Activated T-cell treated with anti-CD3 and anti-CD28 coated beads, Interleukin-2, amount 50 U/mL, for 24 hours (primary cell): Measurements from ENCODE around the gene RIN3.

Experiments
- DNase-seq: peaks from one replicate; pipeline ENCODE4 v3.0.0-alpha.2; 2020
- H3K27ac Mint-ChIP-seq: 2 replicates; pipeline ENCODE4 v1.8.0; 2020; ENCODE audit warnings: mild to moderate bottlenecking, mixed read lengths
- H3K27me3 Mint-ChIP-seq: 2 replicates; pipeline ENCODE4 v1.8.0; 2020; ENCODE audit warnings: mixed read lengths
- H3K36me3 Mint-ChIP-seq: 2 replicates; pipeline ENCODE4 v1.8.0; 2020; ENCODE audit warnings: low read depth, mixed read lengths
- H3K4me1 Mint-ChIP-seq: 2 replicates; pipeline ENCODE4 v1.8.0; 2020; ENCODE audit warnings: low read depth, mixed read lengths
- H3K4me3 Mint-ChIP-seq: 2 replicates; pipeline ENCODE4 v1.8.0; 2020; ENCODE audit warnings: mild to moderate bottlenecking, moderate library complexity, mixed read lengths
- H3K9me3 Mint-ChIP-seq: 2 replicates; pipeline ENCODE4 v1.8.0; 2020; ENCODE audit warnings: mixed read lengths

RIN3 gene

GRCh38 chr14:92684801-92685560 is 171.4 kb downstream of the RIN3 start:
- Mint-ChIP-seq H3K36me3 (peaks cover 54% of the 10 kb centered on the region), H3K4me1 (peaks cover 17% of the 10 kb centered on the region), H3K9me3 (no peaks in the 10 kb centered on the region), H3K27me3 (no peaks in the 10 kb centered on the region), H3K27ac (no peak overlapping the region), H3K4me3 (no peak overlapping the region)
- DNase-seq: no peak

GRCh38 chr14:92685784-92686355 is 172.3 kb downstream of the RIN3 start:
- Mint-ChIP-seq H3K4me3 (no peak overlapping the region), H3K36me3 (peaks cover 52% of the 10 kb centered on the region), H3K27me3 (no peaks in the 10 kb centered on the region), H3K4me1 (peaks cover 9% of the 10 kb centered on the region), H3K9me3 (no peaks in the 10 kb centered on the region), H3K27ac (peak overlapping the region; percentile 57)
- DNase-seq: no peak

- Mint-ChIP-seq H3K9me3 (no peaks in the 10 kb centered on the region), H3K27me3 (no peaks in the 10 kb centered on the region), H3K4me1 (peaks cover 4% of the 10 kb centered on the region), H3K36me3 (peaks cover 47% of the 10 kb centered on the region), H3K27ac (no peak overlapping the region), H3K4me3 (no peak overlapping the region)
- no peak for DNase-seq
These were observed 172.9 kb downstream of the RIN3 start for GRCh38 chr14:92686411-92686899.

DNA sequence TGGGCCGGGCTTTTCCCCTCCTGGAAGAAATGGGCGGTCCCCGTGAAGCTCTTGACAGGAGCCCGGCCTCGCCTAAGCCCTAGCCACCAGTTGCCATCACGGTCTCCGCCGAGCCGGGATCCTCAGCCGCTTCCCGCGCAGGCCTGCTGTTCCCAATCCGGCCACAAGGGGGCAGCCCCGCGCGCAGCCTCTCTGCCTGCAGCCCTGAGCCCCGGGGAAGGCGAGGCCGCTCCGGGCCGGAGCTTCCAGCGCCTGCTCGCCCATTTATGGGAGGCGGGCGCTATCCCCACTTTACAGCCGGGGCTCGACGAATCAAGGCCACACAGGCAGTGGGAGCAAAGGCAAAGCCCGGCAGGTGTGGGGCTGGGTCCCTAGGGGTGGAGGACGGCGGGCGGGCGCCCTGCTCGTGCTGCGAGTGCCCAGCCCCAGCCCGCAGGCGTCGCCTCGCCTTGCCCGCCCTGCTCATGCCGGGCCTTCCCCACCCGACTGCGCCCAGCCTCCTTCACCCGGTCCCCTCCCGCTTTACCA is 173.4 kb downstream of the RIN3 start:
- no peak overlapping the region for H3K4me3 Mint-ChIP-seq
- DNase-seq: peak; percentile 91
- no peaks in the 10 kb centered on the region for H3K9me3 Mint-ChIP-seq
- H3K4me1 Mint-ChIP-seq: peaks cover 2% of the 10 kb centered on the region
- H3K27ac Mint-ChIP-seq: no peak overlapping the region
- no peaks in the 10 kb centered on the region for H3K27me3 Mint-ChIP-seq
- H3K36me3 Mint-ChIP-seq: peaks cover 45% of the 10 kb centered on the region

DNA sequence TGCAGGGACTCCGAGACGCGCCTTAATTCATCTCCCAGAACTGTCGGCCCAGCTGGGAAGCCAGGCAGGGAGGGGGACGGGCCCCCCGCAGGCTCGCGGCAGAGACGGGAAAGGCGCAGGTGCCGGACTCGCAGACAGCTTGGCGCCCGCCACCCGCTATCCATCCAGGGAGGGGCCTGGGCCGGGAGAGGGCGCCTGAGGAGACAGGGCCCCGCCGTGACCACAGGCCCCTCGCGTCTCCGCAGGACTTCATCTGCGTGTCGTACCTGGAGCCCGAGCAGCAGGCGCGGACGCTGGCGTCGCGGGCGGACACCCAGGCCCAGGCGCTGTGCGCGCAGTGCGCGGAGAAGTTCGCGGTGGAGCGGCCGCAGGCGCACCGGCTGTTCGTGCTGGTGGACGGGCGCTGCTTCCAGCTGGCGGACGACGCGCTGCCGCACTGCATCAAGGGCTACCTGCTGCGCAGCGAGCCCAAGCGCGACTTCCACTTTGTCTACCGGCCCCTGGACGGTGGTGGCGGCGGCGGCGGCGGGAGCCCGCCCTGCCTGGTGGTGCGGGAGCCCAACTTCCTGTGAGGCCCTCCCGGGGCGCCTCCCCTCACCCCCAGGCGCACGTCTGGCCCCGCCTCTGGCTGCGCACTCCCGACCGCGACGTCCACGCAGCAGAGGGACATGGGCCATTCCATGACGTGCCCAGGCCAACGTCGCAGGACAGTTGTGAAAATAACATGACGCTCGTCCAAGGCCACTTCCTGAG is 174.3 kb downstream of the RIN3 start:
- Mint-ChIP-seq H3K9me3 (no peaks in the 10 kb centered on the region), H3K27ac (no peak overlapping the region), H3K4me3 (no peak overlapping the region), H3K4me1 (peaks cover 10% of the 10 kb centered on the region), H3K36me3 (peaks cover 36% of the 10 kb centered on the region), H3K27me3 (no peaks in the 10 kb centered on the region)
- no peak for DNase-seq

- no peaks in the 10 kb centered on the region for H3K27me3 Mint-ChIP-seq
- no peak overlapping the region for H3K4me3 Mint-ChIP-seq
- H3K36me3 Mint-ChIP-seq: peaks cover 32% of the 10 kb centered on the region
- H3K9me3 Mint-ChIP-seq: no peaks in the 10 kb centered on the region
- DNase-seq: no peak
- peak overlapping the region; percentile 26 for H3K27ac Mint-ChIP-seq
- H3K4me1 Mint-ChIP-seq: peaks cover 18% of the 10 kb centered on the region
These were observed 175.1 kb downstream of the RIN3 start for GRCh38 chr14:92688434-92689375.

- Mint-ChIP-seq H3K4me3 (no peak overlapping the region), H3K27ac (peak overlapping the region; percentile 18), H3K27me3 (no peaks in the 10 kb centered on the region), H3K36me3 (peaks cover 31% of the 10 kb centered on the region), H3K9me3 (no peaks in the 10 kb centered on the region), H3K4me1 (peaks cover 32% of the 10 kb centered on the region)
- DNase-seq: peak; percentile 32
These were observed 176.8 kb downstream of the RIN3 start for GRCh38 chr14:92690171-92691011.

DNA sequence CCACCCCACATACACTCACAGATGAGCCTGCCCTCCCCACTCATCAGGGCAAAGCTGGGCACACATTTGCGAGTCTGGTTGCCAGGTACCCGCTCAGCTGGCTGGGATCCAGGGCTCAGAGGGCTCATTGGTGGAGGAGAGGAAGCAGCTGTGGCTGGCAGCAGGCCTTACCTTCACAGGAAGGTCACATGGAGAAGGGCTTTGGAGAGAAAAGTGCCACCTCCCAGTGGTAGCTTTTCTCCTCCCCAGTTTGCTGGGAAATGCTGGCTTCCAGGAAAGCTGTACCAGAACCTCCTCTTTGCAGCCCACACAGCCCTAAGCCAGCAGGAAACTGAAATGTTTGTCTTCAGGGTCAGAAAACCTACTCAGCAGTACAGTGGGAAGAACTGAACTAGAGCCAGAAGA is 179.2 kb downstream of the RIN3 start:
- no peak for DNase-seq
- no peaks in the 10 kb centered on the region for H3K9me3 Mint-ChIP-seq
- H3K4me3 Mint-ChIP-seq: no peak overlapping the region
- peaks cover 17% of the 10 kb centered on the region for H3K36me3 Mint-ChIP-seq
- H3K27ac Mint-ChIP-seq: no peak overlapping the region
- H3K27me3 Mint-ChIP-seq: no peaks in the 10 kb centered on the region
- peaks cover 32% of the 10 kb centered on the region for H3K4me1 Mint-ChIP-seq

- DNase-seq: peak; percentile 39
- Mint-ChIP-seq H3K9me3 (no peaks in the 10 kb centered on the region), H3K36me3 (peaks cover 7% of the 10 kb centered on the region), H3K4me1 (peaks cover 32% of the 10 kb centered on the region), H3K27ac (no peak overlapping the region), H3K4me3 (no peak overlapping the region), H3K27me3 (no peaks in the 10 kb centered on the region)
These were observed 180.6 kb downstream of the RIN3 start for GRCh38 chr14:92693998-92694795.

DNA sequence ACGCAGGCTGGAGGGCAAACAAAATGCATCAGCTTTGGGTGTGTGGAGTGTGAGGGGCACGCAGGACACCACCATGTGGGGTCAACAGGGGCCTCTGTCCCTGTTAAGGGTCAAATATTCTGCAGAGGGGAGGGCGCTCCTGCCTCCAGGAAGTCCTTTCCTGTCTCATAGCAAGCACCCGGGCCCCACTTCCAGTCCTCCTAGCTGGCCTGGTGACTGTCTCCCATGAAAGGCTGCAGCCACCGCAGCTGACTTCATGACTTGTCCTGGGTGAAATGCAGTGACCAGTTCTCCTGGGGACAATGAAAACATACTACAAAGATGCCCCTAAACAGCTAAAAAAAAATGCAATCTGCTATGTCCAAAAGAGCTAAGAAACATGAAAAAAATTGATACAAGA is 181.2 kb downstream of the RIN3 start:
- Mint-ChIP-seq H3K4me1 (peaks cover 32% of the 10 kb centered on the region), H3K9me3 (no peaks in the 10 kb centered on the region), H3K36me3 (peaks cover 7% of the 10 kb centered on the region), H3K27ac (no peak overlapping the region), H3K27me3 (no peaks in the 10 kb centered on the region), H3K4me3 (no peak overlapping the region)
- DNase-seq: peak; percentile 27

DNA sequence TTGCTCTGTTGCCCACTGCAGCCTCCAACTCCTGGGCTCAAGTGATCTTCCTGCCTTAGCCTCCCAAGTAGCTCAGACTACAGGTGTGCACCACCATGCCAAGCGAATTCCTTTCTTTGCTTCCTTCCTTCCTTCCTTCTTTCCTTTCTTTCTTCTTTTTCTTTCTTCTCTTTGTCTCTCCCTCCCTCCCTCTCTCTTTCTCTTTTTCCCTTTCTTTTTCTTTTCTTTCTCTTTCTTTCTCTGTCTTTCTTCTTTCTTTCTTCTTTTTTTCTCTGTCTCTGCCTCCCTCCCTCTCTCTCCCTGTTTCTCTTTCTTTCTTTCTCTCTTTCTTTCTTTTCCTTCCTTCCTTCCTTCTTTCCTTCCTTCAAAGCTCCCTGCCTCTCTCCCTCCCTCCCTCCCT is 182.0 kb downstream of the RIN3 start:
- Mint-ChIP-seq H3K36me3 (no peaks in the 10 kb centered on the region), H3K4me1 (peaks cover 32% of the 10 kb centered on the region), H3K9me3 (no peaks in the 10 kb centered on the region), H3K27me3 (no peaks in the 10 kb centered on the region), H3K27ac (no peak overlapping the region), H3K4me3 (no peak overlapping the region)
- no peak for DNase-seq

- no peaks in the 10 kb centered on the region for H3K36me3 Mint-ChIP-seq
- H3K27me3 Mint-ChIP-seq: no peaks in the 10 kb centered on the region
- H3K9me3 Mint-ChIP-seq: no peaks in the 10 kb centered on the region
- no peak overlapping the region for H3K4me3 Mint-ChIP-seq
- DNase-seq: no peak
- H3K4me1 Mint-ChIP-seq: peaks cover 32% of the 10 kb centered on the region
- peak overlapping the region; percentile 47 for H3K27ac Mint-ChIP-seq
These were observed 182.8 kb downstream of the RIN3 start for GRCh38 chr14:92696366-92696765.

GRCh38 chr14:92698393-92698792 is 184.8 kb downstream of the RIN3 start:
- peaks cover 4% of the 10 kb centered on the region for H3K27me3 Mint-ChIP-seq
- no peaks in the 10 kb centered on the region for H3K36me3 Mint-ChIP-seq
- DNase-seq: no peak
- H3K4me3 Mint-ChIP-seq: no peak overlapping the region
- peaks cover 19% of the 10 kb centered on the region for H3K4me1 Mint-ChIP-seq
- no peaks in the 10 kb centered on the region for H3K9me3 Mint-ChIP-seq
- H3K27ac Mint-ChIP-seq: no peak overlapping the region
